GM21360 (cell line): ENCODE measurements around the gene ELOVL6.
"Not testable (repeated sequence)": the region's sequence is repeated elsewhere in the genome, so short reads cannot be mapped to it uniquely, and the experiment has no call there.

Source experiments
- ATAC-seq: cut with Tn5 transposase; IDR thresholded peaks from one replicate; pipeline ENCODE4 v1.9.1; 2021; ENCODE audit warnings: mild to moderate bottlenecking, moderate library complexity; ENCODE audit not compliant: unreplicated experiment

The ELOVL6 gene

GRCh38 chr4:110163327-110164069, 34.9 kb downstream of the ELOVL6 start:
- ATAC-seq: no peak

- ATAC-seq: no peak
Measured at GRCh38 chr4:110160618-110161017, 37.8 kb downstream of the ELOVL6 start.

GRCh38 chr4:110159541-110159940, 38.9 kb downstream of the ELOVL6 start:
- no peak for ATAC-seq

GRCh38 chr4:110157580-110157979, 40.8 kb downstream of the ELOVL6 start:
- no peak for ATAC-seq

GRCh38 chr4:110157166-110157565, 41.2 kb downstream of the ELOVL6 start:
- not testable (repeated sequence) for ATAC-seq

GRCh38 chr4:110156442-110156841, 42.0 kb downstream of the ELOVL6 start:
- ATAC-seq: no peak

GRCh38 chr4:110155654-110156053, 42.8 kb downstream of the ELOVL6 start:
- ATAC-seq: no peak

GRCh38 chr4:110154582-110154981, 43.8 kb downstream of the ELOVL6 start:
- ATAC-seq: no peak

GRCh38 chr4:110152386-110152785, 46.0 kb downstream of the ELOVL6 start:
- no peak for ATAC-seq

GRCh38 chr4:110149089-110149488, 49.3 kb downstream of the ELOVL6 start:
- ATAC-seq: no peak

GRCh38 chr4:110142461-110142860, 56.0 kb downstream of the ELOVL6 start:
- no peak for ATAC-seq

GRCh38 chr4:110139815-110140214, 58.6 kb downstream of the ELOVL6 start:
- no peak for ATAC-seq

- no peak for ATAC-seq
Measured at GRCh38 chr4:110139111-110139510, 59.3 kb downstream of the ELOVL6 start.

GRCh38 chr4:110138551-110138950, 59.9 kb downstream of the ELOVL6 start:
- no peak for ATAC-seq

- ATAC-seq: no peak
Measured at GRCh38 chr4:110137829-110138228, 60.6 kb downstream of the ELOVL6 start.

- no peak for ATAC-seq
Measured at GRCh38 chr4:110135523-110135922, 62.9 kb downstream of the ELOVL6 start.

- no peak for ATAC-seq
Measured at GRCh38 chr4:110135076-110135475, 63.3 kb downstream of the ELOVL6 start.

- ATAC-seq: no peak
Measured at GRCh38 chr4:110134269-110134869, 64.0 kb downstream of the ELOVL6 start.

- no peak for ATAC-seq
Measured at GRCh38 chr4:110132816-110133719, 65.3 kb downstream of the ELOVL6 start.

GRCh38 chr4:110131916-110132315, 66.5 kb downstream of the ELOVL6 start:
- ATAC-seq: no peak

- ATAC-seq: no peak
Measured at GRCh38 chr4:110130576-110131358, 67.6 kb downstream of the ELOVL6 start.
